NCI-H526 treated with DMSO at 0.1 percent for 48 hours (cell line): ENCODE data around the gene ASIC2.
"Not testable (repeated sequence)": the region's sequence is repeated elsewhere in the genome, so short reads cannot be mapped to it uniquely, and the experiment has no call there.

Experiments
- DNase-seq: peaks from one replicate; lab custom pipeline; 2025; lab: John Stamatoyannopoulos, UW

The ASIC2 gene

GRCh38 chr17:32980230-32980629 lies 312.9 kb downstream of the ASIC2 start:
- no peak for DNase-seq

- DNase-seq, result no peak
Measured at GRCh38 chr17:32976605-32977004, 316.5 kb downstream of the ASIC2 start.

DNA sequence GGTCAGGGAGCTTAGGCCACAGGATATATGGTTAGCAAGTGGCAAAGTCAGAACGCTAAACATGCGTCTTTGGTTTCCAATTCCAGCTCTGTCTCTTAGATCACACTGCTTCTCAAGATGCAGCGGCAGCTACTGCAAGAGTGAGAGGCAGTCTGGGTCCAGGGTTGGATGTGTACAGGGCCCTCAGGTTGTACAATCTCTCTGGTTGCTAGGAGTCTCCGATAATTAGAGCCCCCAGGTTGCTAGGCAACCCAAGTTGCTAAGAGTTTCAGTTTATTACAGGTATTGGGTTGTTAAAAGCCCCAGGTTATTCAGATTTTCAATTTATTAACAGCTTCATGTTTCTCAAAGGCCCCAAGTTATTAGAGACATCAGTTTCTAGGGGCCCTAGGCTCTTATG lies 317.0 kb downstream of the ASIC2 start:
- DNase-seq, result no peak

DNA sequence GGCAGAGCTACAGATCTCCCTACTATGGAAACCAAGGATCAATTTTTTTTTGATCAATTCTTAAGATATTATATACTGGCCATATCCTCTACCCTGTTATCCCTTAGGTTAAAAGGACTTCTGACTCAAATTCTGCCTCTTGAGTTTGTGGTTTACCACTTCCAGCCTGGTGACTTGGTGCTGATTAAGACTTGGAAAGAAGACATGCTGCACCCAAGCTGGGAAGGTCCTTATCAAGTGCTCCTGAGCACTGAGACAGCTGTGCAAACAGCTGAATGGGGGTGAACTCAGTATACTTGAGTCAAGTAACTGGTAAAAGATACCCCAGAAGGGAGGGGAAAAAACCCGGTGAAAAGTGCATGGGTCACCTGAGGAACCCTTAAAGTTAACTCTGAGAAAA lies 321.9 kb downstream of the ASIC2 start:
- no peak for DNase-seq

DNA sequence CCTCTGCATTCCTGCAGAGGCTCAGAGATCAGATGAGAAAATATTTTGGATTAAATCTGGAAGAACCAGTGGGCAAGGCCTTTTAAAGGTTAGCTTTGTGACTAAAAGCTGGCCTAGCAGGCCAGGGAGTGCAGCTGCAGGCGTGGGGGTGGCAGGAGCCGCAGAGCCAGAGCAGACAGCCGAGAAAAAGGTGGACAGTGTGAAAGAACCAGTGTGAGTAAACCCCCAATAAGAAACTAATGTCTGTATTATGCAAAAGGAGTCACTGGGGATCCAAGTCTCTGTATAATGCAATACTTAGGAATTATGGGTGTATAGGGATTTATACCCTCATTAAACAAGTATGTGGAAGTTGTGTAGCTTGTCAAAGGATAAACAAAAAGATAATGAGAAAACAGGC lies 322.8 kb downstream of the ASIC2 start:
- no peak for DNase-seq

GRCh38 chr17:32969231-32969630 lies 323.9 kb downstream of the ASIC2 start:
- not testable (repeated sequence) for DNase-seq

- DNase-seq, result no peak
Measured at GRCh38 chr17:32964541-32964940, 328.6 kb downstream of the ASIC2 start.
